Psoas muscle (tissue), 8 donors: ENCODE measurements around the gene GRM7. TPM values are rescaled to one million over a fixed set of nuclear protein-coding genes. Genes with fewer than 3 reads are reported as not detected.

ENCODE experiments used
- ATAC-seq, 4 donors: fragments of 200-7000 bp; cut with Tn5 transposase; one replicate each; pipeline ENCODE4 v1.9.1; 2020; ENCODE audit warnings: moderate library complexity in 3 of 4, mild to moderate bottlenecking in 2 of 4
- DNase-seq, 2 donors: peaks; one replicate each; pipeline ENCODE4 v3.0.0-alpha.2; 2020
- H3K27ac ChIP-seq: fragments of 200-600 bp; one replicate; pipeline ENCODE4 v1.8.0; 2022
- H3K27me3 ChIP-seq, 3 donors: fragments of 200-600 bp in 1 of 3; one replicate each; pipeline versions ENCODE4 v1.6.1 to v1.8.0; 2013 to 2022; ENCODE audit warnings: low read length in 2 of 3, mild to moderate bottlenecking in 2 of 3, moderate library complexity in 1 of 3; ENCODE audit not compliant: insufficient read depth in 3 of 3
- H3K36me3 ChIP-seq, 2 donors: fragments of 200-600 bp in 1 of 2; one replicate each; pipeline versions ENCODE4 v1.6.1 to v1.8.0; 2013 to 2022; ENCODE audit warnings: low read depth in 1 of 2, mild to moderate bottlenecking in 1 of 2, moderate library complexity in 1 of 2; ENCODE audit not compliant: insufficient read depth in 1 of 2
- H3K4me1 ChIP-seq: fragments of 200-600 bp; one replicate; pipeline ENCODE4 v1.8.0; 2022
- H3K4me3 ChIP-seq: fragments of 200-600 bp; one replicate; pipeline ENCODE4 v1.8.0; 2022; ENCODE audit warnings: mild to moderate bottlenecking
- H3K9me3 ChIP-seq: fragments of 200-600 bp; one replicate; pipeline ENCODE4 v1.8.0; 2022
- WGBS, 3 donors: extraction: QIAGEN DNeasy Blood & Tissue Kit; methylation state at CpG; one replicate each; pipeline versions ENCODE4 v1.1.6 to v1.1.7; 2013; 5-methylcytosine and 5-hydroxymethylcytosine counted together
- intact Hi-C, 2 donors: fragments of 100-400 bp; cut with DNase I; formaldehyde crosslinking; loops; one replicate each; pipeline versions ENCODE4 v1.11.0 to v1.14.2; 2022
- polyA plus RNA-seq, 3 donors: library from polyadenylated mRNA; stranded (reverse); fragments of 200-250 nt; gene quantifications; one replicate each; pipeline ENCODE4 v1.2.3, GENCODE V29; 2013
- total RNA-seq, 4 donors: library from RNA; stranded (reverse); fragmentation: NEBNext Ultra II Directional in 2 of 4; extraction: Animal tissue kit (Norgen Biotek cat#: 25700) in 2 of 4; gene quantifications; one replicate each; pipeline versions ENCODE4 v1.2.1 to v1.2.4, GENCODE V29; 2021 to 2023
- TF ChIP-seq, protein P1 (sequence below): fragments of 200-600 bp; IDR thresholded peaks from one replicate; pipeline ENCODE4 v1.8.0; 2022; ENCODE audit warnings: antibody characterized with exemption
- donor health status: healthy with polysubstance abuse.
- donor health status: DM: no; HTN: no; CAD: no; lungs with moderate emphysema.
- donor health status: Bipolar disorder and iron deficiency.
- donor health status: healthy.
- donor health status: DM: yes; HTN: yes; CAD: no.
- donor health status: DM: no; HTN: no; CAD: no.
- donor health status: DM: no; HTN: no; CAD: no.
- donor health status: DM: yes; HTN: yes; CAD: no.

GRM7 gene
- total and polyA plus RNA-seq, 7 donors, result 0.01 TPM; not detected in 6

DNA sequence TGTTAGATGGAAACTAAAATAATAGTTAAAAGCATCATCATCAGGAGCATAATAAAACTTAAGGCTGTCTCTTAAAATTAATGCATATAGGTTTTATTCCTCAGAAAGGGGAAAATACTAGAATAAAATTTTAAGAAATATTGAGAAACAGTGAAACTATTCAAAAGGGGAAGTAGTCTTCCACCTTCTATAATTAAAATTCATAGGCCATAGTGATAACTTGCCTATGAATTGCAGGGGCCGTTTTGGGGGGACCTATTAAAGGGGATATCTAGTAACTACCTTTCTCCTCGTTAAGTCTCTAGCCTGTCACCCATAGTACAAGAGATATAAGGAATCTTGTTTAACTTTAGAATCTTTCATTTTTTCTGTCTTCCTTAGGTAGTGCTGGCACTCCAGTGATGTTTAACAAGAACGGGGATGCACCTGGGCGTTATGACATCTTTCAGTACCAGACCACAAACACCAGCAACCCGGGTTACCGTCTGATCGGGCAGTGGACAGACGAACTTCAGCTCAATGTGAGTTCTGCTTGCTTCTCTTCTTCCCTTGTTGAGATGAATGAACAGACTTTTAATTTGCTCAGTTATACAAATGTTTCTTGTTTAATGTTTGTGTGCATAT lies 600.4 kb downstream of the GRM7 start:
- Histone ChIP-seq H3K36me3 (no peaks in the 10 kb centered on the region), H3K27me3 (no peaks in the 10 kb centered on the region), H3K27ac (no peak overlapping the region), H3K4me3 (no peak overlapping the region), H3K9me3 (no peaks in the 10 kb centered on the region), H3K4me1 (no peaks in the 10 kb centered on the region)
- TF ChIP-seq, protein P1, sequence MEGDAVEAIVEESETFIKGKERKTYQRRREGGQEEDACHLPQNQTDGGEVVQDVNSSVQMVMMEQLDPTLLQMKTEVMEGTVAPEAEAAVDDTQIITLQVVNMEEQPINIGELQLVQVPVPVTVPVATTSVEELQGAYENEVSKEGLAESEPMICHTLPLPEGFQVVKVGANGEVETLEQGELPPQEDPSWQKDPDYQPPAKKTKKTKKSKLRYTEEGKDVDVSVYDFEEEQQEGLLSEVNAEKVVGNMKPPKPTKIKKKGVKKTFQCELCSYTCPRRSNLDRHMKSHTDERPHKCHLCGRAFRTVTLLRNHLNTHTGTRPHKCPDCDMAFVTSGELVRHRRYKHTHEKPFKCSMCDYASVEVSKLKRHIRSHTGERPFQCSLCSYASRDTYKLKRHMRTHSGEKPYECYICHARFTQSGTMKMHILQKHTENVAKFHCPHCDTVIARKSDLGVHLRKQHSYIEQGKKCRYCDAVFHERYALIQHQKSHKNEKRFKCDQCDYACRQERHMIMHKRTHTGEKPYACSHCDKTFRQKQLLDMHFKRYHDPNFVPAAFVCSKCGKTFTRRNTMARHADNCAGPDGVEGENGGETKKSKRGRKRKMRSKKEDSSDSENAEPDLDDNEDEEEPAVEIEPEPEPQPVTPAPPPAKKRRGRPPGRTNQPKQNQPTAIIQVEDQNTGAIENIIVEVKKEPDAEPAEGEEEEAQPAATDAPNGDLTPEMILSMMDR, result no peak
- no peak for DNase-seq
- 81 to 89% (median 84%) methylated on average over 8 of the region's 8 CpGs for WGBS, 3 donors
- ATAC-seq, result no peak
- intact Hi-C loops, result no loop called here

DNA sequence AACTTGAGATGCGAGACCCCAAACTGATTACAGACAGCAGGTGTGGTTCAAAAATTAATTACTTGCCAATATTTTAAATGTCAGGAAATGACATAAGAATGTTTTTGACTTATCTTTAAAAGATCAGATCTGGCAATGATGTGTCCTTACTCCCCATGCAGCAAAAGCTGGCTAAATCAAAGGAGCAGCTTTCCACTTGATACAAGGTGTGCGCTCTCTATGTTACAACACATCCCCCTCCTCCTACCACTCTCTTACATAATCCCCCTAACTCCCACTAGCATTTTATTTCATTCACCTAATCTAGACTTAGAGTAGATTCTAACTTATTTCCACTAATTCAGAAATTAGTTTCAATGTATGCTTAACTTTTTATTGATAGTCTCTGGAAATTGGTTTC lies 609.0 kb downstream of the GRM7 start:
- 67 to 76% (median 74%) methylated on average over 2 of the region's 2 CpGs for WGBS, 3 donors
- H3K27me3 ChIP-seq, result no peaks in the 10 kb centered on the region
- H3K4me3 ChIP-seq, result no peak overlapping the region
- TF ChIP-seq, protein P1, result no peak
- no peaks in the 10 kb centered on the region for H3K4me1 ChIP-seq
- ATAC-seq, result no peak
- intact Hi-C loops, result no loop called here
- no peaks in the 10 kb centered on the region for H3K36me3 ChIP-seq
- H3K9me3 ChIP-seq, result no peaks in the 10 kb centered on the region
- no peak for DNase-seq
- H3K27ac ChIP-seq, result no peak overlapping the region

DNA sequence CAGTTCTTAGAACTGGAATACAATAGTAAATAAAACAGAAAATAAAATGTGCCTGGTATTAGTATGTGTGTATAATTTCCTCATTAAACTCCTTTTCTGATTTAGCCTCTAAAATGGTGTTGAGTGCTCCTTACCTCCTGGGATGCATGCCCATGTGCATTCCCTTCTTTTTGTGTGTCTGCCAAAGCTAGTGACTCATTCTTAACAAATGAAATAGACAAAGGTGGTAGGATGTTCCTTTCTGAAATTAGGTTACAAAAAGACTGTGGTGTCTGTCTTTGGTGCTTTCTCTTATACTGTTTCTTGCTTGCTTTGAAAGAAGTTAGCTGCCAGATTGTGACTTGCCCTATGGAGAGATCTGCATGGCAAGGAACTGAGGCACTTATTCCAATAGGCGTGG lies 623.7 kb downstream of the GRM7 start:
- Histone ChIP-seq H3K27ac (no peak overlapping the region), H3K27me3 (no peaks in the 10 kb centered on the region), H3K9me3 (no peaks in the 10 kb centered on the region), H3K4me1 (no peaks in the 10 kb centered on the region), H3K4me3 (no peak overlapping the region), H3K36me3 (no peaks in the 10 kb centered on the region)
- TF ChIP-seq, protein P1, result no peak
- WGBS, 3 donors, result 45 to 65% (median 55%) methylated on average over 1 of the region's 1 CpG
- DNase-seq (no peak), ATAC-seq (no peak)
- intact Hi-C loops, result no loop called here

DNA sequence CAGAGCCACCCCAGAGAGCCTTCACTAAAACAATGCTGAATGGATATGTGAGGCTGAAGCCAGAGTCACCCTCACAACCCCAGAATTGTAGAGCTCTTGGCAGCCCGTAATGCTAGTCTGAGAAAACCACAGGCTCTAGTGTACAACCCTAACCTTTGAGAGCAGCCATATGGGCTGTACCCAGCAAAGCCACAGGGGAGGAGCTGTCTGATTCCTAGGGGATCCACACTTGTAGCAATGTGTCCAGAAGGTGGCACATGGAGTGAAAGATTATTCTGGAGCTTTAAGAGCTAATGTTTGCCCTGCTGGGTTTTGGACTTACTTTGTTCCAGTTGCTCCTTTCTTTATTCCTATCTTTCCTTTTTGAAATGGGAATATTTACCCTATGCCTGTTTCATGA lies 626.8 kb downstream of the GRM7 start:
- ATAC-seq (no peak), DNase-seq (no peak)
- H3K4me3 ChIP-seq, result no peak overlapping the region
- no peak overlapping the region for H3K27ac ChIP-seq
- H3K36me3 ChIP-seq, result no peaks in the 10 kb centered on the region
- H3K9me3 ChIP-seq, result no peaks in the 10 kb centered on the region
- H3K27me3 ChIP-seq, result no peaks in the 10 kb centered on the region
- intact Hi-C loops, result no loop called here
- WGBS, 3 donors, result 0 to 45% (median 0%) methylated on average over 1 of the region's 1 CpG
- no peaks in the 10 kb centered on the region for H3K4me1 ChIP-seq
- TF ChIP-seq, protein P1, result no peak

- TF ChIP-seq, protein P1, result no peak
- no peaks in the 10 kb centered on the region for H3K36me3 ChIP-seq
Observed at GRCh38 chr3:7489417-7489816, 628.5 kb downstream of the GRM7 start.

More at GRCh38 chr3:7489417-7489816, 628.5 kb downstream of the GRM7 start:
- ATAC-seq (no peak), DNase-seq (no peak)
- intact Hi-C loops, result no loop called here
- Histone ChIP-seq H3K4me3 (no peak overlapping the region), H3K27me3 (no peaks in the 10 kb centered on the region), H3K9me3 (peaks cover 5% of the 10 kb centered on the region), H3K27ac (no peak overlapping the region), H3K4me1 (no peaks in the 10 kb centered on the region)
- 79 to 89% (median 83%) methylated on average over 2 of the region's 2 CpGs for WGBS, 3 donors
